Activated CD8-positive, alpha-beta memory T cell treated with anti-CD3 and anti-CD28 coated beads, Interleukin-2, amount 50 U/mL, for 48 hours (primary cell): ENCODE measurements around the gene TMTC2.
"Not testable (repeated sequence)": the region's sequence is repeated elsewhere in the genome, so short reads cannot be mapped to it uniquely, and the experiment has no call there.

Experiments
- DNase-seq: peaks from one replicate; pipeline ENCODE4 v3.0.0-alpha.2; 2020

The TMTC2 gene

GRCh38 chr12:82793751-82794281 is 107.1 kb downstream of the TMTC2 start:
- DNase-seq, result no peak

DNA sequence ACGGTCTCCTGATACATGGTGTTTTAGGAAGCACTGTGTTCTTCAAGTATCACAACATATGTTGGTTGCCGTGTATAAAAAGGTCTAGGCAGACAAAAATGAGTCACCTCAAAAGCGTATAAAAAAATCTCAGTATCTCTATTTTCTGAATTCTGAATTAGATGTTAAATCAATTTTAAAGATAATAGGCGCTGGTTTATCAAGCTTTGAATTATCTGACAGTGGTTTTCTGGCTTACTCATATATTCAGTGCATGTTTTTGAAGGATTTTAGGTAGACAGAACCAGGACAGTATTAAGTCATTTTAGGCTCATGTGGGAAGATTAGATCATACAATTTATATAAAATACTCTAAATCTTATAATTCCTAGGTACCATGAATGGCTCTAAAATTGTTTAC is 110.8 kb downstream of the TMTC2 start:
- DNase-seq, result no peak

DNA sequence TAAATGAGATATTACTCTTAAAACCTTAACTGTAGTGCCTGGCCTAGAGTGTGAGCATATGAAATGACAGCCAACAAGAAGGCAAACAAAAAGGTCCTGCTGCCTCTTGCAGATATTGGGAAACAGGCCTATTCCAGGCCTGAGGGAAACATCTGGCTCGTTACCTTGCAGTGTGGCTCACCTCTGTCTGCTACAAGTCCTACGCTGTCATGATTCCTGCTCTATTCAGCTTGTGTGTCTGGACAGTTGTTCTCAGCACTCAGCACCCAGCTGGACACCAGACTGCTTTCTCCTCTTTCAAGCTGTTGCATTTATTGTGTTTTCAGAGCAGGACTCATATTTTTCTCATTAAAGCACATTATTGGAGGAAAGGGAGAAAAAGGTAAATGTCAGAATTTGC is 113.5 kb downstream of the TMTC2 start:
- no peak for DNase-seq

GRCh38 chr12:82801951-82802610 is 115.4 kb downstream of the TMTC2 start:
- no peak for DNase-seq

- no peak for DNase-seq
Measured at GRCh38 chr12:82803201-82803600, 116.5 kb downstream of the TMTC2 start.

DNA sequence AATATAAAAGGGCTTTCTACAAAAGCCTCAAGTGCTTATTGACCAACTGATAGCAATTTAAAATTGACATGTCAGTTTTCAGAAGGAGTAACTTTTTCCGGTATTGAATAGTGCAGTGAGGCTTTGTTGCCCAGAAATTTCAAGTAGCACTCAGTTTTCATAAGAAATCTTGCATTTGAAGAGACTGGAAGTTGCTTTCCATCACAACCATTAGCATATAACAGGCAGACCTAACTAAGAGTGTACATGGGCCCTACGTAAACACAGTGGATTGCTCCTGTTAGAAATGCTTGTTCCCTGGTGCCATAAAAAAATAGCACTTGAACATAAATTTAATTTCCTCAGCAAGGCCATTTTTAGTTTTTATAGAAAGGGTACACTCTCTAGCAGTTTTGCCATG is 117.9 kb downstream of the TMTC2 start:
- DNase-seq, result no peak

GRCh38 chr12:82805004-82805403 is 118.3 kb downstream of the TMTC2 start:
- not testable (repeated sequence) for DNase-seq

GRCh38 chr12:82805812-82806497 is 119.2 kb downstream of the TMTC2 start:
- no peak for DNase-seq

- DNase-seq, result no peak
Measured at GRCh38 chr12:82807132-82807737, 120.5 kb downstream of the TMTC2 start.

GRCh38 chr12:82810568-82810967 is 123.9 kb downstream of the TMTC2 start:
- no peak for DNase-seq

GRCh38 chr12:82817368-82817767 is 130.7 kb downstream of the TMTC2 start:
- no peak for DNase-seq

DNA sequence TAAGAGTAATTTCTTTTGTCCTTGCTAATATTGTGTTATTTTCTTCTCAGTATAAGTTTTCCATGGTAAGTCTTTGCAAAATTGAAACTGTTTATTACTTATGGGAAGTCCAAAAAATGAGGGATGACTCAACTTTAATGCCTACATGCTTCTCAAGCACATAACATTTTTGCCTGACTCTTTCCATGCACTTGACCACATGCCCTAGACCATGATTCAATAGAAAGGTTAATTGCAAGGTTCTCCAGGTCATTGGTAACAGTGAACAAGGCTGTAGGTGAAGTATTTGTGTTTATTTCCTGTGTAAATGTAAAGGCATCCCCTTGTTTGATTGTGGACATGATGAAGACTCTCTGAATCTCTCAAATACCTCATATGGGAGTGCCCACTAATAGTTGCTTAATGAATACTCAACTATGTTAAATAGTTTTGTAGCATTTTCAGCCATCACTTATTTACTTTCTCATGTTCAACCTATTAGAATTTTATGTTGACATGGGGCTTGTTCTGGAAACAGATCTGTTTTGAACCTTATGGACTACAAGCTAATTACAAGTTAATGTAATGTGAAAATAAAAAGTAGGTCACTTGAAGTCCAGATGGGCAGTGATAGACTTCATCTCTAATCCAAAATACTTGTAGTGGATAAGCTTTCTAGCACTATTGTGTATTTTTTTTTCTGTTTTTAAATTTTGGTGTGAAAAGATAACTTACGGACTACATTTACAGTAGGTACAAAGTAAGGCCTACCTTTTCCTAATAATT is 131.7 kb downstream of the TMTC2 start:
- DNase-seq, result no peak

DNA sequence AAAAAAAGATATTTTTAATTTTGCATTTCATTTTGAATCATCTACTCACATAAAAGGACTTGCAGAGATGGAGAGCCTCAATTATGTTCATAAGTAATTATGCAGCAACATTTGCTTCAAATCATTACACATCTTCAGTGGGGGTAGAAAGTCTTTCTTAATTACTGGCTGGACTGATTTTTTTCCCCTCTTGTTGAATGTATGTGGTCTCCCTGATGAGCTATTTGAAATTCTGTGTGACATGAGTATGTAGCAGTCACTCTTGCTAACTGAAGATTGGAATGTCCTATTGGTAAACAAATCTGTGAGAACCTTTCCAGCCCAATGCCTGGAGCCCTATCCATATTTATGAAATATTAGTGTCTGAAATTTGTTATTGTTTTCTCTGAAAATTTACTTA is 139.8 kb downstream of the TMTC2 start:
- no peak for DNase-seq

DNA sequence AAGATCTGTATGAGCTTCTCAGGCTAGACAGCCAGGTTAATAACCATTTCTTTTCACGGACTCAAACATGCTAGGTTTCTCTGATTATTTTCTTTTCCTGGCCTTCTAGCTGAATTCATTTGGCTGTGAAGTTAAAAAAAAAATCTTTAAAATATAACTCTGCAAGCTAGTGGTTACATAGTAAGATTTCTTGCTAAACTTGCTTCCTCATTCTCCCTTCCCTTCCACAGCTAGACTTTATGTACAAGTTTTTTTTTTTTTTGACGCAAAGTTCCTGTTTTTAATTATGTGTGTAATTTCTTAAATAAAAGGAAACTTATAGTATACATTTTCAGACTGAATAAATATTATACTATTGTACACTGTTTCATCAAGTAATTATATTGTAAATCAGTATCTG is 145.4 kb downstream of the TMTC2 start:
- DNase-seq, result no peak

GRCh38 chr12:82832981-82833380 is 146.3 kb downstream of the TMTC2 start:
- DNase-seq, result no peak

GRCh38 chr12:82833481-82833880 is 146.8 kb downstream of the TMTC2 start:
- no peak for DNase-seq

GRCh38 chr12:82835217-82835616 is 148.5 kb downstream of the TMTC2 start:
- no peak for DNase-seq

GRCh38 chr12:82838131-82838551 is 151.4 kb downstream of the TMTC2 start:
- DNase-seq, result no peak

DNA sequence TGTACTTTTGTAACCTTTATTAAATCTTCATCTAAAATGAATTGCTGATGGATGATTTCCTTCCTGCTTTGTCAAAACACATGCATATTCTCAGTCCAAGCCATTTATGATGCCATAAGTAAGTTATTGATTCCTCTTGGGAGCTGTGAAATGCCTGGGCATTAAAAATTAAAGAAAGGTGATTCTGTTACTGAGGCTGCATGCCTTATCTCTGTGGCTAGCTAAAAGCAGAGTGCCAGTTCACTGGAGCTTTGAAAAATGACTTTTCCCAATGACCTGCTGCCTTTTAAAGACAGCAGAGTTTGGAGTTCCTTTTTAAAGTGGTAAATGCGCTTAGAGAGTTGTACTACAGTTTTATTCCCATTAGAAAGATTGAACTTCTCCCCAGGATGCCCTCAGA is 152.1 kb downstream of the TMTC2 start:
- DNase-seq, result no peak

- DNase-seq, result no peak
Measured at GRCh38 chr12:82839796-82840195, 153.1 kb downstream of the TMTC2 start.

DNA sequence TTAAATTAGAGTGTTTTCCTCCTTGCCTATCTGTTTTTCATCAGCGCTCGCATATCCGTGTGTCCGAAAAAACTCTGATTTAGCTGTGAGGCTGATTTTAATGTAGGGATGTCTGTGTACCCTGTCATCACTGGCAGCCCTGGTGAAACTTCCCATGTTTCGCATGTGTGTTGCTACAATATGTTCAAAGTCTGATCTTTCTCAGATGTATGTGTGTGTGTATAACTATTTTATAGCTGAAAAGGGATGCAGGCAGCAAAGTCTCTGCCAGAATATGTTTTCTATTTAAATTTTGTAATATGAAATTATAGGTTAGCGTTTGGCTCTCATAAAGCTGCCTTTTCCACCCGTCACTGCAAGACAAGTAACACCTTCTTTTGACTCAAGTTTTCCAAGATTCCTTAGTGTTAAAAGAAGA is 154.8 kb downstream of the TMTC2 start:
- no peak for DNase-seq

- no peak for DNase-seq
Measured at GRCh38 chr12:82842480-82842879, 155.8 kb downstream of the TMTC2 start.

- not testable (repeated sequence) for DNase-seq
Measured at GRCh38 chr12:82845076-82845475, 158.4 kb downstream of the TMTC2 start.
